ENCODE measurements around the gene C15orf40. TPM values are rescaled to one million over a fixed set of nuclear protein-coding genes. Genes with fewer than 3 reads are reported as not detected.

C15orf40 gene
- total RNA-seq, 4 donors from 2014 or later = 6.9 to 20.5 (median 9.4) TPM

GRCh38 chr15:82972990-82973389 lies 38.4 kb downstream of the C15orf40 start:
- Histone ChIP-seq H3K27me3 (no peaks in the 10 kb centered on the region), H3K9me3 (no peaks in the 10 kb centered on the region), H3K36me3 (no peaks in the 10 kb centered on the region), H3K4me3 (no peak overlapping the region), H3K27ac (no peak overlapping the region), H3K4me1 (no peaks in the 10 kb centered on the region)
- TF ChIP-seq EP300 (IDR thresholded peaks at IDR 0.05) = no peak
- no peak for TF ChIP-seq POLR2AphosphoS5 (IDR thresholded peaks at IDR 0.05)
- no peak for TF ChIP-seq POLR2A (IDR thresholded peaks at IDR 0.05)
- no peak for TF ChIP-seq CTCF (IDR thresholded peaks at IDR 0.05)
- ATAC-seq = no peak
- WGBS, 2 donors (ENCODE audit: low coverage in 1 of 2) = 80% methylated on average over 1 of the region's 1 CpG; no CpG with 5 or more reads in 1 of the 2 donors

GRCh38 chr15:82971218-82971984 lies 40.0 kb downstream of the C15orf40 start:
- H3K9me3 ChIP-seq = no peaks in the 10 kb centered on the region
- WGBS, 2 donors (ENCODE audit: low coverage in 1 of 2) = 50 to 80% methylated on average over 1 of the region's 2 CpGs
- no peak for ATAC-seq
- TF ChIP-seq POLR2AphosphoS5 (IDR thresholded peaks at IDR 0.05) (no peak), POLR2A (IDR thresholded peaks at IDR 0.05) (no peak), CTCF (IDR thresholded peaks at IDR 0.05) (no peak), EP300 (IDR thresholded peaks at IDR 0.05) (no peak)
- H3K4me1 ChIP-seq = no peaks in the 10 kb centered on the region
- H3K27ac ChIP-seq = no peak overlapping the region
- H3K27me3 ChIP-seq = no peaks in the 10 kb centered on the region
- H3K4me3 ChIP-seq = no peak overlapping the region
- no peaks in the 10 kb centered on the region for H3K36me3 ChIP-seq

GRCh38 chr15:82970696-82971095 lies 40.7 kb downstream of the C15orf40 start:
- Histone ChIP-seq H3K4me1 (no peaks in the 10 kb centered on the region), H3K27ac (no peak overlapping the region), H3K4me3 (no peak overlapping the region), H3K27me3 (no peaks in the 10 kb centered on the region), H3K36me3 (no peaks in the 10 kb centered on the region), H3K9me3 (no peaks in the 10 kb centered on the region)
- 14 to 57% methylated on average over 1 of the region's 1 CpG for WGBS, 2 donors (ENCODE audit: low coverage in 1 of 2)
- no peak for ATAC-seq
- no peak for TF ChIP-seq CTCF (IDR thresholded peaks at IDR 0.05)
- TF ChIP-seq EP300 (IDR thresholded peaks at IDR 0.05) = no peak

- no peak overlapping the region for H3K4me3 ChIP-seq
- H3K9me3 ChIP-seq = no peaks in the 10 kb centered on the region
- no peak for ATAC-seq
- no peaks in the 10 kb centered on the region for H3K27me3 ChIP-seq
- no peaks in the 10 kb centered on the region for H3K36me3 ChIP-seq
- H3K4me1 ChIP-seq = no peaks in the 10 kb centered on the region
- no peak overlapping the region for H3K27ac ChIP-seq
- TF ChIP-seq POLR2AphosphoS5 (IDR thresholded peaks at IDR 0.05) (no peak), EP300 (IDR thresholded peaks at IDR 0.05) (no peak), POLR2A (IDR thresholded peaks at IDR 0.05) (no peak), CTCF (IDR thresholded peaks at IDR 0.05) (no peak)
- WGBS, 2 donors (ENCODE audit: low coverage in 1 of 2) = 26 to 57% methylated on average over 3 of the region's 3 CpGs
Observed at GRCh38 chr15:82970078-82970686, 41.3 kb downstream of the C15orf40 start.

- TF ChIP-seq CTCF (IDR thresholded peaks at IDR 0.05) (no peak), POLR2AphosphoS5 (IDR thresholded peaks at IDR 0.05) (no peak), POLR2A (IDR thresholded peaks at IDR 0.05) (no peak), EP300 (IDR thresholded peaks at IDR 0.05) (no peak)
- Histone ChIP-seq H3K27me3 (no peaks in the 10 kb centered on the region), H3K27ac (no peak overlapping the region), H3K36me3 (no peaks in the 10 kb centered on the region), H3K4me3 (no peak overlapping the region), H3K9me3 (no peaks in the 10 kb centered on the region), H3K4me1 (no peaks in the 10 kb centered on the region)
- WGBS, 2 donors (ENCODE audit: low coverage in 1 of 2) = 70 to 76% methylated on average over 7 of the region's 7 CpGs
- no peak for ATAC-seq
Observed at GRCh38 chr15:82969353-82969752, 42.1 kb downstream of the C15orf40 start.

Data from gastroesophageal sphincter (tissue), 4 donors.